Breast epithelium (tissue), 4 donors: ENCODE results near the gene WSCD1. TPM values are rescaled to one million over a fixed set of nuclear protein-coding genes. Genes with fewer than 3 reads are reported as not detected.

Source experiments
- DNase-seq, 2 donors: peaks; one replicate each; pipeline ENCODE4 v3.0.0-alpha.2; 2019; ENCODE audit warnings: low spot score in 2 of 2
- H3K27ac ChIP-seq, 2 donors: fragments of 200-600 bp; sonication (generic) in 1 of 2; one replicate each; pipeline ENCODE4 v1.5.1; 2016 to 2019; ENCODE audit warnings: mild to moderate bottlenecking in 1 of 2
- H3K27me3 ChIP-seq, 2 donors: fragments of 200-600 bp; sonication (generic) in 1 of 2; one replicate each; pipeline versions ENCODE4 v1.5.1 to v1.6.0; 2017 to 2019; ENCODE audit warnings: control low read depth in 1 of 2, mild to moderate bottlenecking in 1 of 2
- H3K36me3 ChIP-seq: fragments of 200-600 bp; one replicate; pipeline ENCODE4 v1.5.1; 2019
- H3K4me1 ChIP-seq, 2 donors: fragments of 200-600 bp; sonication (generic); one replicate each; pipeline ENCODE4 v1.5.1; 2016 to 2019; ENCODE audit warnings: control low read depth in 1 of 2
- H3K4me3 ChIP-seq, 3 donors: fragments of 200-600 bp; sonication (generic); 1 replicate in 2 of 3; 2 replicates in 1 of 3; pipeline ENCODE4 v1.5.1; 2016 to 2019; ENCODE audit warnings: mild to moderate bottlenecking in 3 of 3, moderate library complexity in 2 of 3
- H3K9me3 ChIP-seq, 2 donors: fragments of 200-600 bp; sonication (generic) in 1 of 2; one replicate each; pipeline ENCODE4 v1.5.1; 2016 to 2019; ENCODE audit warnings: control low read depth in 1 of 2
- POLR2A ChIP-seq: fragments of 450-650 bp; IDR thresholded peaks from one replicate; pipeline ENCODE4 v1.6.1; 2016; ENCODE audit warnings: antibody characterized with exemption, mild to moderate bottlenecking, moderate library complexity
- POLR2AphosphoS5 ChIP-seq, 3 donors: sonication (generic); formaldehyde crosslinking; IDR thresholded peaks; one replicate each; pipeline ENCODE4 v1.6.1; 2017; ENCODE audit warnings: antibody characterized with exemption in 3 of 3
- intact Hi-C: fragments of 100-400 bp; cut with DNase I; formaldehyde crosslinking; loops from one replicate; pipeline ENCODE4 v1.15.1; 2023; ENCODE audit warnings: low total_unique reads
- total RNA-seq, 3 donors: library from RNA; depleted of rRNA; stranded (reverse); fragments of >200 nt; gene quantifications; one replicate each; pipeline ENCODE4 v1.1.0, GENCODE V29; 2016
- TF ChIP-seq, protein P1 (sequence below), 3 donors: fragments of 450-650 bp; IDR thresholded peaks; one replicate each; pipeline ENCODE4 v1.5.1; 2016 to 2017; ENCODE audit warnings: antibody characterized with exemption in 3 of 3, mild to moderate bottlenecking in 3 of 3, moderate library complexity in 3 of 3

WSCD1 gene
- total RNA-seq, 3 donors from 2014 or later, result 0.88 to 2.2 (median 2.0) TPM

DNA sequence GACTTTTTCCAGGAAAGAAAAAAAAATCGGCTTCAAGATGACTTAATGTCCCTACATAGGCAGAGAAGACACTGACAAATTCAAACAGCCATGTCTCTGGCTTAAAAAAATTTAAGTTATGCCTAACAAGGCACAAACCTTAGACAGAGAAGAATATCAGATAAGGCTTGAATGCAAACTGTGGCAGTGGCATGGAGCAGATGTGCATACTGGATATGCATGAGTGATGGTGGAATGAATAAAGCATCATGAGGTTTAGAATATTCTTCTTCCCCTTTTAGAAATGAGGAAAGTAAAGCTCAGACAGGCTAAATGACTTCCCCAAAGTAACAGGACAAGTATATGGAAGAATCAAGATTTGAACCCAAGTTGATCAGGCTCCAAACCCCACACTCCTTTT, 23.2 kb upstream of the WSCD1 start:
- no peak for TF ChIP-seq POLR2AphosphoS5 (IDR thresholded peaks at IDR 0.05)
- TF ChIP-seq, protein P1, sequence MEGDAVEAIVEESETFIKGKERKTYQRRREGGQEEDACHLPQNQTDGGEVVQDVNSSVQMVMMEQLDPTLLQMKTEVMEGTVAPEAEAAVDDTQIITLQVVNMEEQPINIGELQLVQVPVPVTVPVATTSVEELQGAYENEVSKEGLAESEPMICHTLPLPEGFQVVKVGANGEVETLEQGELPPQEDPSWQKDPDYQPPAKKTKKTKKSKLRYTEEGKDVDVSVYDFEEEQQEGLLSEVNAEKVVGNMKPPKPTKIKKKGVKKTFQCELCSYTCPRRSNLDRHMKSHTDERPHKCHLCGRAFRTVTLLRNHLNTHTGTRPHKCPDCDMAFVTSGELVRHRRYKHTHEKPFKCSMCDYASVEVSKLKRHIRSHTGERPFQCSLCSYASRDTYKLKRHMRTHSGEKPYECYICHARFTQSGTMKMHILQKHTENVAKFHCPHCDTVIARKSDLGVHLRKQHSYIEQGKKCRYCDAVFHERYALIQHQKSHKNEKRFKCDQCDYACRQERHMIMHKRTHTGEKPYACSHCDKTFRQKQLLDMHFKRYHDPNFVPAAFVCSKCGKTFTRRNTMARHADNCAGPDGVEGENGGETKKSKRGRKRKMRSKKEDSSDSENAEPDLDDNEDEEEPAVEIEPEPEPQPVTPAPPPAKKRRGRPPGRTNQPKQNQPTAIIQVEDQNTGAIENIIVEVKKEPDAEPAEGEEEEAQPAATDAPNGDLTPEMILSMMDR (IDR thresholded peaks at IDR 0.05), result no peak
- Histone ChIP-seq H3K4me3 (no peak overlapping the region), H3K27ac (no peak overlapping the region), H3K36me3 (no peaks in the 10 kb centered on the region), H3K4me1 (no peaks in the 10 kb centered on the region), H3K9me3 (no peaks in the 10 kb centered on the region), H3K27me3 (peaks cover 0 to 4% of the 10 kb centered on the region in 2 donors)
- no peak for DNase-seq
- intact Hi-C loops, result no loop called here

DNA sequence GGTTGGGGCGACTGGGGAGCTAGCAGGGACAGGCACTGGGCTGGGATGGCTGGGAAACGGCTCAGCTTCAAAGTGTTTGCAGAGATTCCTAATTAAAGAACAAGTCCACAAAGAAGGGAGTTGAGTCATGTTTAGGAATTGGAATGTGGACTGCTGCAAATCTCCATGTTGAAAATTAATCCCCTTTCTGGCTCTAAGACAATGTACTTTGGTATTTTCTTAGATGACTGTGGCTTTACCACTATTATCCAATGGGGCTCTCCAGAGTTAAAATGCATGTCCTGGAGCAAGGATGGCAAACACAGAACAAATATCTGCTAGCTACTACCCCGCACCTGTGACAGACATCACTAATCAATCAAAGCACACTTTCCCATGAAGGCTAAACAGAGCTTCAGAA, 22.2 kb upstream of the WSCD1 start:
- Histone ChIP-seq H3K36me3 (no peaks in the 10 kb centered on the region), H3K9me3 (no peaks in the 10 kb centered on the region), H3K4me3 (no peak overlapping the region), H3K27me3 (peaks cover 0 to 4% of the 10 kb centered on the region in 2 donors), H3K4me1 (no peaks in the 10 kb centered on the region), H3K27ac (no peak overlapping the region)
- TF ChIP-seq, protein P1 (IDR thresholded peaks at IDR 0.05), result no peak
- no peak for TF ChIP-seq POLR2AphosphoS5 (IDR thresholded peaks at IDR 0.05)
- TF ChIP-seq POLR2A, result no peak
- DNase-seq, result no peak
- intact Hi-C loops, result no loop called here

DNA sequence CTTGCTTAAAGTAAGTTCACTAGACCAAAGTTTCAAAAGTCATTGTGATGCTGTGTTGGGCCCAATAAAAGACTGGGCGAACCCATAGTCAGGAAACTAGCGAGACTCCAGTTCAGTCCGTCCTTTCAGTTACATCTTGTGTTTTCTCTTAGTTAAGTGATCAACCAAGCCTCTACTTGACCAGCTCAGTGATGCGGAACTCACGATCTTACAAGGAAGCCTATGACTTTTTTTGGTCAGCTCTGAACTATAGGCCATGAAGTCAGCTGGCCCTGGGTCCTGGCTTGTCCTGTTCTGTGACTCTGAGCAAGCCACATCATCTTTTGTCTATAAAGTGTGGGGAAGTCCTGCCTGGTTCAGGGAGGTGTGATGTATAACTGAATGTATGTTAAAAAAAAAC, 21.7 kb upstream of the WSCD1 start:
- H3K4me3 ChIP-seq, result no peak overlapping the region
- no peak overlapping the region for H3K27ac ChIP-seq
- TF ChIP-seq, protein P1 (IDR thresholded peaks at IDR 0.05), result no peak
- no peak for TF ChIP-seq POLR2AphosphoS5 (IDR thresholded peaks at IDR 0.05)
- no peak for TF ChIP-seq POLR2A
- no peaks in the 10 kb centered on the region for H3K9me3 ChIP-seq
- H3K36me3 ChIP-seq, result no peaks in the 10 kb centered on the region
- no peak for DNase-seq
- H3K27me3 ChIP-seq, result peaks cover 0 to 8% of the 10 kb centered on the region in 2 donors
- intact Hi-C loops, result no loop called here
- H3K4me1 ChIP-seq, result no peaks in the 10 kb centered on the region

DNA sequence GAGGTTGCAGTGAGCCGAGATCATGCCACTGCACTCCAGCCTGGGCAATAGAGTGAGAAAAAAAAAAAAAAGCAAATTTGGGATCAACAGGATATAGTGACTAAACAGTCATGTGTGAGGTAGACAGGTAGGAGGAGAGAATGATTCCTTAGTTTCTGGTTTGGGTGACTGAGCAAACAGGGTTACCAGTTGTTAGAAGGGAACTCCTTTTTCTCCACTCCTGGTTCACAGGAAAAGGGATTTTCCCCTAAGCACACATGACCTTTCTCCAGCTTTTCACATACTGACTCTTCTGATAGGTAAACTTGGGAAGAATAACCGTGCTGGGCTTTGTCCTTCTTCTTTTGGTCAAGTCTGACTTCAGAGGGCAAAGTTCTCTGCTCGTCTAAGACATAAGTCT, 17.3 kb upstream of the WSCD1 start:
- intact Hi-C loops, result no loop called here
- Histone ChIP-seq H3K4me1 (no peaks in the 10 kb centered on the region), H3K9me3 (no peaks in the 10 kb centered on the region), H3K27ac (no peak overlapping the region), H3K27me3 (peaks cover 0 to 27% of the 10 kb centered on the region in 2 donors), H3K36me3 (no peaks in the 10 kb centered on the region), H3K4me3 (no peak overlapping the region)
- no peak for DNase-seq
- TF ChIP-seq POLR2A (no peak), POLR2AphosphoS5 (IDR thresholded peaks at IDR 0.05) (no peak)
- TF ChIP-seq, protein P1 (IDR thresholded peaks at IDR 0.05), result no peak

DNA sequence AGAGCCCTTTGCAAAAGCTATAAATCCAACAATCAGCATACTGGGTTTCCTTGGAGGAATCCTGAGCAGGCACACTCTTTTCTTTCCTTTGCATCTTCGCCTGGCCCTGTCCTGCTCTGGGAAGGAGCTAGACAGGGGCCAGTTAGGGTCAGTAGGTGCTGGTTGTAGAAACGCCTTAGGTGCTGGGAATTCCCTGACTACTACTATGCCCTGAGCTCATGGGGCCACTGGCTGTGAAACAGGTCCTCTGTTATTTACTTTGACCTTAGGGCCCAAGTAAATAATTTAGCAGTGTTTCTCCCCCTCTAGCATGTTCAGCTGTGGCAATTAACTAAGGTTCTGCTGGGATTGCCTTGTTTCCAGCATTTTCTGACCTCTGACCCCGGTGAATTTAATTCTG, 15.8 kb upstream of the WSCD1 start:
- Histone ChIP-seq H3K4me3 (no peak overlapping the region), H3K27me3 (peaks cover 0 to 35% of the 10 kb centered on the region in 2 donors), H3K27ac (no peak overlapping the region), H3K4me1 (no peaks in the 10 kb centered on the region), H3K9me3 (no peaks in the 10 kb centered on the region), H3K36me3 (no peaks in the 10 kb centered on the region)
- intact Hi-C loops, result no loop called here
- TF ChIP-seq POLR2AphosphoS5 (IDR thresholded peaks at IDR 0.05), result no peak
- TF ChIP-seq, protein P1 (IDR thresholded peaks at IDR 0.05), result no peak
- TF ChIP-seq POLR2A, result no peak
- DNase-seq, result no peak
